ENCODE results near the gene ARHGAP45.

GRCh38 chr19:1088416-1089010 is 21.5 kb downstream of the ARHGAP45 start:
- no peak for TF ChIP-seq CTCF (conservative IDR thresholded peaks at IDR 0.05; ENCODE audit: low read depth in 2 of 2)
- peak; percentile 24; the same call in 1 of the 2 replicates for TF ChIP-seq POLR2AphosphoS5 (IDR thresholded peaks at IDR 0.05; ENCODE audit: low read depth)
- TF ChIP-seq REST (IDR thresholded peaks at IDR 0.05; ENCODE audit: unreplicated experiment) = no peak
- no peak for TF ChIP-seq EZH2 (IDR thresholded peaks at IDR 0.05; ENCODE audit: low read depth, unreplicated experiment)
- TF ChIP-seq NANOG (IDR thresholded peaks at IDR 0.05; ENCODE audit: borderline replicate concordance) = no peak
- no peak for TF ChIP-seq CREB1 (CRISPR knock-in tag; IDR thresholded peaks at IDR 0.05; ENCODE audit: low read depth)
- TF ChIP-seq EZH2phosphoT487 (IDR thresholded peaks at IDR 0.05; ENCODE audit: unreplicated experiment) = no peak
- no peak for TF ChIP-seq ZNF331 (CRISPR knock-in tag; IDR thresholded peaks at IDR 0.05; ENCODE audit: low read depth)
